GM12872 (cell line): ENCODE measurements around the gene RERE.

Source experiments
- TF ChIP-seq, protein P1 (sequence below): IDR thresholded peaks from 3 replicates; pipeline ENCODE4 v1.5.1; 2011; ENCODE audit warnings: low read depth, mild to moderate bottlenecking, low read length, moderate library complexity; ENCODE audit not compliant: insufficient read depth

RERE gene

DNA sequence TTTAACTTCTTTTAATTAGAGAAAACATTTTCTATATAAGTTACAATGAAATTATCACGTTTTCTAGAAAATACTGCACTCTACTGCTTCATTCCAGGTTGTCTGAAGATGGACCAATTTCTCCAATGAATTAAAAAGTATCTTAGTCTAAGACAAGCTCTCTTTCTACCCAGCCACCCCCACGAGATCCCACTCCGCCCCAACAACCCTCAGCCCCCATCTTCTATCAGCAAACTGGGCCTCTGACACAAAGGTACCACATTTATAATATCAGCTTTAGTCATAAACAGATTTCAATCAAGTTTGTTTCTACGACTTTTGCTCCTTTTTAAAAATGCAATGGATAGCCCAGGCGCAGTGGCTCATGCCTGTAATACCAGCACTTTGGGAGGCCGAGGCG lies 117.8 kb downstream of the RERE start:
- TF ChIP-seq, protein P1, sequence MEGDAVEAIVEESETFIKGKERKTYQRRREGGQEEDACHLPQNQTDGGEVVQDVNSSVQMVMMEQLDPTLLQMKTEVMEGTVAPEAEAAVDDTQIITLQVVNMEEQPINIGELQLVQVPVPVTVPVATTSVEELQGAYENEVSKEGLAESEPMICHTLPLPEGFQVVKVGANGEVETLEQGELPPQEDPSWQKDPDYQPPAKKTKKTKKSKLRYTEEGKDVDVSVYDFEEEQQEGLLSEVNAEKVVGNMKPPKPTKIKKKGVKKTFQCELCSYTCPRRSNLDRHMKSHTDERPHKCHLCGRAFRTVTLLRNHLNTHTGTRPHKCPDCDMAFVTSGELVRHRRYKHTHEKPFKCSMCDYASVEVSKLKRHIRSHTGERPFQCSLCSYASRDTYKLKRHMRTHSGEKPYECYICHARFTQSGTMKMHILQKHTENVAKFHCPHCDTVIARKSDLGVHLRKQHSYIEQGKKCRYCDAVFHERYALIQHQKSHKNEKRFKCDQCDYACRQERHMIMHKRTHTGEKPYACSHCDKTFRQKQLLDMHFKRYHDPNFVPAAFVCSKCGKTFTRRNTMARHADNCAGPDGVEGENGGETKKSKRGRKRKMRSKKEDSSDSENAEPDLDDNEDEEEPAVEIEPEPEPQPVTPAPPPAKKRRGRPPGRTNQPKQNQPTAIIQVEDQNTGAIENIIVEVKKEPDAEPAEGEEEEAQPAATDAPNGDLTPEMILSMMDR: no peak

DNA sequence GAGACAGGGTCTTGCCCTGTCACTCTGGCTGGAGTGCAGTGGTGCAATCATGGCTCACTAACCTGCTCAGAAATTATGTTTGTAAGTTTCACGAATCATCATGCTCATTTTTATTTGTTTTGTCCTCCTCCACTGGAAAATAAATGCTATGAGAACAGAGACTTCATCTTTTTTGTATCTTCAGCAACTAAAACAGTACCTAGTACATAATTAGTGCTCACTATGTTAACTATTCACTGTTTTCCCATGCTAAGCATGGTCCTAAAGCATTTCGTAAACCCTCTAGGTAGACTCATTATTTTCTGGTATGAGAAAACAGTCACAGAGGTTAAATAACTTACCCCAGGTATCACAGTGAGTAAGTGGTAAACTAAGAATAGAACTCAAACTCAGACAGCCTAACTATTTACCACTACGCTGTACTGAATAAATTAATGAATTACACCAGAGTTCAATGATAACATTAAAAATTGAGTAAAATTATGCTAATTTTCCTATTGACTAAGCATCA lies 118.4 kb downstream of the RERE start:
- TF ChIP-seq, protein P1: no peak

DNA sequence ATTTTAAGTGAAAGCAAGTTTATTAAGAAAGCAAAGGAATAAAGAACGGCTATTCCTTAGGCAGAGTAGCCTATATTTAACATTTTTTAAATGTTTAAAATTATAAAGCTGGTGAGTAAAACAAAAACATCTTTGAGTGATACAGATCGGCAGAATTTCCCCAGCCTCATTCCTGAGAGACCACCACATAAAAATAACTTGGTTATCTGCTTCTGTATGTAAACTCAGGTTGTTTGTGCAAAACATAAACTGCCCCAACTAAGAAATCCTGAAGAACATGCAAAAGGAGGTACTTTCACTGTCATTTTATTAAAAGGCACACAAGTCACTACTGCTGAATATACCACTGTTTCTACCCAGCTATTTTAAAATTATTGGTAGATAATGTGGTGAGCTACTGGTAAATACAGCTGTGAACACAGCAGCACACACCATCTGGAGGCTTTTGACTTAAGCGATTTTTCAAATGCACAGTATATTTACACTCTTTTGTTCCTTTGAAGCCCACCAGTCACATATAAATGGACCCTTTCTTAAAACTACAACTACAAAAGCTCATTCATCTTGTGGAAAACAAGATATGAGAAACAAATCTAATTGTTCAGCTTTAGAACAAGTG lies 119.3 kb downstream of the RERE start:
- TF ChIP-seq, protein P1: no peak

DNA sequence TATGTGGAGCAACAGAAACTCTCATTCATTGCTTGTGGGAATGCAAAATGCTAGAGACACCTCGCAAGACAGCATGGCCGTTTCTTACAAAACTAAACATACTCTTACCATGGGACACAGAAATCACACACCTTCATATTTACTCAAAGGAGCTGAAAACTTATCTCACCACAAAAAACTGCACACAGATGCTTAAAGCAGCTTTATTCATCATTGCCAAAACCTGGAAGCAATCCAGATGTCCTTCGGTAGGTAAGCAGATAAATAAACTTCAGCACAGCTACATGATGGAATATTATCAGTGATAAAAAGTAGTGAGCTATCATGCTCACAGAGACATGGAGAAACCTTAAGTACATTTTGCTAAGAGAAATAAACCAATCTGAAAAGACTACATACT lies 124.3 kb downstream of the RERE start:
- TF ChIP-seq, protein P1: no peak

DNA sequence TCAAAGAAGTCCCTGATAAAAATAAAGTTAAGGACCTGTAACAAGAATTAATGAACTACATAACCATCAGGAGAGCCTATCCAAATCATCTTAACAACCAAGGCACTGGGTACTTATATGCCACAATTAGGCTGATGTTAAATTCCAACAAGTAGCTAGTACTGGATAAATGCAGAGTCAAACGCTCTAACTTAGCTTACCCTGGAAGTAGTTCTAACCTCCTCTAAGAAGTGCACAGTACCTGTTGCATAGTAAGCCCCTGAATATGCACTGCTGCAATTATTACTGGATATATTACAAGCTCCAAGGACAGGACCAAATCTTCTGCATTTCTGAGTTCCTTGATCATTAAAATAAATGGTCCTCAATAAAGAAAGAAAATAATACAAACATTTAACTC lies 125.8 kb downstream of the RERE start:
- TF ChIP-seq, protein P1: no peak

DNA sequence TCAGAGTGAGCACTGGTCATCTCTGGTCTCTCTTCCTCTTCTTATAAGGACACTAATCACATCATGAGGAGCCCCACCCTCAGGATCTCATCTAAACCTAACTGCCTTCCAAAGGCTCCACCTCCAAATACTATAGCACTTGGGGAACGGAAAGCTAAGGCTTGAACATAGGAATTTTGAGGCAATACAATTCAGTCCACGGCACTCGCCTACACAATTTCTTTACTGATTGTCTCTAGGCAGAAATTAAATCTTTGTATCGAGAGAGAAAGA lies 127.3 kb downstream of the RERE start:
- TF ChIP-seq, protein P1: no peak

DNA sequence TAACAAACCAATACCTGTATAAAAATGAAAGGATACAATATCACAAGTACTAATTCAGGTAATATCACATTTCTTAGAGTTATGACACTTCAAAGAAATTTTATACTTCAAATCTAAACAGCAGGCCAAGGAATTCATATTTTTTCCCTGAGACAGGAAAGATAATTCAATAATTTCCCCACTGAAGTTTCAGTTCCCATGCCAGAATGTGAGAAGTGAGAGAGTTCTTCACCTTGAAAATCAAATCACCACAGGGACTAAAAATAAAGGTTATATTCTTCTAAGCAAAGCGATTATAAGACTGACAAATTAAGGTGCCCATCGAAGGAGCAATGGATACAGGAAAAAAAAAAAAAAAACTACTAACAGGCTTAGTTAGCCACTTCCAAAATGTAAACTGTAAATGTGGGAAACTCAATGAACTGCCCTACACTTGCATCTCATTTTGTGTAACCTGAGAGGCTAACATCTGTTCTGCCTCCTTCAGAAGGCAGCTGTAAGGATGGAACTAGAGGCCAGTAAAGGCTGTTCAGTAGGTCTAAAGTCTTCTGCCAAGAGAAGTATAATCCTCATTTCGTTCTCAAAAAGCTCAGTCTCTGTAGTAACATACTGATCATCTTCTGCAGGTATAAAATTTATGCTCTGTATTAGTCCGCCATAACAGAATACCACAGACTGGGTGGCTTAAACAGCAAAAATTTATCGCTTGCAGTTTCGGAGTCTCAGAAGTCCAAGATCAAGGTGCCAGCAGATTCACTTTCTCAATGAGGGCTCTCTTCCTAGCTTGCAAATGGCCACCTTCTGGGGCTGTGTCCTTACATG lies 127.8 kb downstream of the RERE start:
- TF ChIP-seq, protein P1: no peak
